ENCODE data around the gene ALDH1B1. TPM values are rescaled to one million over a fixed set of nuclear protein-coding genes. Genes with fewer than 3 reads are reported as not detected.

Gene ALDH1B1
- polyA plus RNA-seq, 1 donor (not counting 4 experiments of a cell fraction or from before 2014, with no cell fraction given): 14.4 TPM

DNA sequence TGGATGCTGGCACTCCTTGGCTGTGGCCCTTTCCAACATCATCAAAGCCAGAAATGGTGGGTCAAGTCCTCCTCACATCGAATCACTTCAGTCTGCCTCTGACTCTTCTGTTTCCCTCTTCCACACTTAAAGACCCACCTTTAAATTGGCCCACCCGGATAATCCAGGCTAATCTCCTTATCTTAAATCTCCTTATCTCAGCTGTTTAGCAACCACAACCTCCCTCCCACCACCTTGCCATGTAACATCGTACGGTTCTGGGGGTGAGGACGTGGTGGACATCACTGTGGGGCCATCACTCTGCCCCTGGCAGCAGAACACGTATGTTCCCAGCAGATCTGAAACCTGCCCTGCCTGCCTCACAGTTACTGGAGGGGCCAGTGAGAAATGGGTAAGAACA lies 20.2 kb downstream of the ALDH1B1 start:
- Histone ChIP-seq H4K20me1 (ENCODE audit: control insufficient read depth, extremely low read depth, insufficient read depth, low read length) (no peaks in the 10 kb centered on the region), H3K4me3 (ENCODE audit: control insufficient read depth in 2 of 3, extremely low read depth in 1 of 3, insufficient read depth in 2 of 3, low read depth in 1 of 3, low read length in 3 of 3) (no peak overlapping the region), H3K27me3 (ENCODE audit: control insufficient read depth, extremely low read depth, insufficient read depth, low read length) (peaks cover 45% of the 10 kb centered on the region), H3K79me2 (ENCODE audit: control insufficient read depth, insufficient read depth, low read length) (no peaks in the 10 kb centered on the region), H3K9ac (ENCODE audit: control insufficient read depth, extremely low read depth, insufficient read depth, low read length) (no peak overlapping the region), H3K9me3 (ENCODE audit: control insufficient read depth, low read depth, low read length) (no peaks in the 10 kb centered on the region), H3K4me1 (ENCODE audit: control insufficient read depth, extremely low read depth, insufficient read depth, low read length) (no peaks in the 10 kb centered on the region), H2AFZ (ENCODE audit: control insufficient read depth, low read length) (no peak overlapping the region), H3K36me3 (ENCODE audit: control insufficient read depth in 2 of 2, extremely low read depth in 1 of 2, insufficient read depth in 2 of 2, low read length in 2 of 2) (no peaks in the 10 kb centered on the region), H3K27ac (ENCODE audit: control insufficient read depth, insufficient read depth, low read length) (no peak overlapping the region), H3K4me2 (ENCODE audit: control insufficient read depth, extremely low read depth, insufficient read depth, low read depth, low read length) (no peak overlapping the region), H3K9me1 (ENCODE audit: control insufficient read depth, extremely low read depth, insufficient read depth, low read length) (no peaks in the 10 kb centered on the region)
- DNase-seq (ENCODE audit: low read depth, low spot score) (no peak), FAIRE-seq (no peak)
- no peak for TF ChIP-seq EZH2 (IDR thresholded peaks at IDR 0.05; ENCODE audit: low read length)
- TF ChIP-seq, protein P1, sequence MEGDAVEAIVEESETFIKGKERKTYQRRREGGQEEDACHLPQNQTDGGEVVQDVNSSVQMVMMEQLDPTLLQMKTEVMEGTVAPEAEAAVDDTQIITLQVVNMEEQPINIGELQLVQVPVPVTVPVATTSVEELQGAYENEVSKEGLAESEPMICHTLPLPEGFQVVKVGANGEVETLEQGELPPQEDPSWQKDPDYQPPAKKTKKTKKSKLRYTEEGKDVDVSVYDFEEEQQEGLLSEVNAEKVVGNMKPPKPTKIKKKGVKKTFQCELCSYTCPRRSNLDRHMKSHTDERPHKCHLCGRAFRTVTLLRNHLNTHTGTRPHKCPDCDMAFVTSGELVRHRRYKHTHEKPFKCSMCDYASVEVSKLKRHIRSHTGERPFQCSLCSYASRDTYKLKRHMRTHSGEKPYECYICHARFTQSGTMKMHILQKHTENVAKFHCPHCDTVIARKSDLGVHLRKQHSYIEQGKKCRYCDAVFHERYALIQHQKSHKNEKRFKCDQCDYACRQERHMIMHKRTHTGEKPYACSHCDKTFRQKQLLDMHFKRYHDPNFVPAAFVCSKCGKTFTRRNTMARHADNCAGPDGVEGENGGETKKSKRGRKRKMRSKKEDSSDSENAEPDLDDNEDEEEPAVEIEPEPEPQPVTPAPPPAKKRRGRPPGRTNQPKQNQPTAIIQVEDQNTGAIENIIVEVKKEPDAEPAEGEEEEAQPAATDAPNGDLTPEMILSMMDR (optimal IDR thresholded peaks at IDR 0.05 in 1 of 3, IDR thresholded peaks at IDR 0.05 in 1 of 3, conservative IDR thresholded peaks at IDR 0.05 in 1 of 3; ENCODE audit: extremely low read depth in 1 of 3, insufficient read depth in 2 of 3, low read length in 3 of 3): no peak
- dilution Hi-C loops (cut with MboI; ENCODE audit: extremely low pct_ligation_motif_present, low sequenced_read_pairs): no loop called here

DNA sequence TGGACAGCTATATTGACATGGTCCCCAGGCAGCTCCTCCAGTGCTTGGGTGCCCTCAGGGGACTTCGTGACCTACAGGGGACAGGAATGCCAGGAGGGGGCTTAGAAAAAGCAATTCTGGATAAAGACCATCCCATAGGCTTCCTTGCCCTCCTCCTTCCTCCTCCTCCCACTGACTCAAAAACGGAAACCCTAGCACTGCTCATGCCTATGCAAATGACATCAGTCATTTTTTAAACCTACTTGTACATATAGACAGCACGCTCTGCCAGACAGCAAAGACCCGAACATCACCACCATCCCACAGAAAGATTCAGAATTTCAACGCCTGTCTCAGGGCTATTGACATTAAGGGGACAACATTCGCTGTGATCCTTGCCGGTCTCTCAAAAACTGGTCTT lies 20.8 kb downstream of the ALDH1B1 start:
- TF ChIP-seq, protein P1 (optimal IDR thresholded peaks at IDR 0.05 in 1 of 3, IDR thresholded peaks at IDR 0.05 in 1 of 3, conservative IDR thresholded peaks at IDR 0.05 in 1 of 3; ENCODE audit: extremely low read depth in 1 of 3, insufficient read depth in 2 of 3, low read length in 3 of 3): no peak
- no peak for TF ChIP-seq EZH2 (IDR thresholded peaks at IDR 0.05; ENCODE audit: low read length)
- Histone ChIP-seq H3K4me2 (ENCODE audit: control insufficient read depth, extremely low read depth, insufficient read depth, low read depth, low read length) (no peak overlapping the region), H4K20me1 (ENCODE audit: control insufficient read depth, extremely low read depth, insufficient read depth, low read length) (no peaks in the 10 kb centered on the region), H2AFZ (ENCODE audit: control insufficient read depth, low read length) (no peak overlapping the region), H3K27ac (ENCODE audit: control insufficient read depth, insufficient read depth, low read length) (no peak overlapping the region), H3K9me1 (ENCODE audit: control insufficient read depth, extremely low read depth, insufficient read depth, low read length) (no peaks in the 10 kb centered on the region), H3K9ac (ENCODE audit: control insufficient read depth, extremely low read depth, insufficient read depth, low read length) (no peak overlapping the region), H3K79me2 (ENCODE audit: control insufficient read depth, insufficient read depth, low read length) (no peaks in the 10 kb centered on the region), H3K4me3 (ENCODE audit: control insufficient read depth in 2 of 3, extremely low read depth in 1 of 3, insufficient read depth in 2 of 3, low read depth in 1 of 3, low read length in 3 of 3) (no peak overlapping the region), H3K9me3 (ENCODE audit: control insufficient read depth, low read depth, low read length) (no peaks in the 10 kb centered on the region), H3K4me1 (ENCODE audit: control insufficient read depth, extremely low read depth, insufficient read depth, low read length) (no peaks in the 10 kb centered on the region), H3K36me3 (ENCODE audit: control insufficient read depth in 2 of 2, extremely low read depth in 1 of 2, insufficient read depth in 2 of 2, low read length in 2 of 2) (no peaks in the 10 kb centered on the region), H3K27me3 (ENCODE audit: control insufficient read depth, extremely low read depth, insufficient read depth, low read length) (peaks cover 51% of the 10 kb centered on the region)
- dilution Hi-C loops (cut with MboI; ENCODE audit: extremely low pct_ligation_motif_present, low sequenced_read_pairs): no loop called here
- no peak for FAIRE-seq
- no peak for DNase-seq (ENCODE audit: low read depth, low spot score)

Measured in keratinocyte (primary cell).